ENCODE results near the gene SLIT3. TPM values are rescaled to one million over a fixed set of nuclear protein-coding genes. Genes with fewer than 3 reads are reported as not detected.
"Not testable (repeated sequence)": the region's sequence is repeated elsewhere in the genome, so short reads cannot be mapped to it uniquely, and the experiment has no call there.

The SLIT3 gene
- total RNA-seq, 1 experiment from 2014 or later: 0.10 TPM

DNA sequence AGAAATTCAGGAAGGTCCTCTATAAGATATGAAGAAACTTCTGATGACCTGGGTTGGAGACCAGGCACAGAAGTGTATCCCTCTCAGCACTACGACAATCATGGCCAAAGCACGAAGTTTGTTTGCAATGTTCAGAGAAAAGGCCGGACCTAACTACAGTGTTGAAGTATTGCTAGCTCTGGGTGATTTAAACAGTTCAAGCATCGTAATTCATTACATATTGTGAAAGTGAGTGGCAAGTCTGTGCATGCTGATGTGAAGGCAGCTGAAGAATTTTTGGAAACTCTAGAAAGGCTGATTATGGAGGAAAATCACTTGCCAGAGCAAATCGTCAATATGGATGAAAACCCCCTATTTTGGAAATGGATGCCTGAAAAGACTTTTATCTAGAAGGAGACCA, 654.6 kb downstream of the SLIT3 start (continued):
- TF ChIP-seq ATF3 (IDR thresholded peaks at IDR 0.05) (no peak), ELF1 (IDR thresholded peaks at IDR 0.05; ENCODE audit: borderline replicate concordance, low read depth) (no peak), POLR2AphosphoS5 (IDR thresholded peaks at IDR 0.05; ENCODE audit: low read depth, low read length) (no peak), FOSL1 (IDR thresholded peaks at IDR 0.05; ENCODE audit: low read depth) (no peak), ZFX (IDR thresholded peaks at IDR 0.05) (no peak)

GRCh38 chr5:168645195-168645594, 655.7 kb downstream of the SLIT3 start:
- BruUV-seq (replicated peaks): no TSS peak
- intact Hi-C loops (cut with micrococcal nuclease): no loop called here
- H3K79me2 ChIP-seq (ENCODE audit: insufficient read depth, low read length): no peaks in the 10 kb centered on the region
- ChIA-PET RAD21 (ENCODE audit: low non-redundant PET in 1 of 2, low total read pairs in 2 of 2, uncharacterized antibody in 2 of 2, unreplicated experiment in 2 of 2) (no interaction called here), CTCF (no interaction called here), POLR2A (no interaction called here)
- H3K9me2 ChIP-seq (ENCODE audit: insufficient read depth): no peaks in the 10 kb centered on the region
- H3K27me3 ChIP-seq (ENCODE audit: insufficient read depth, low read length): peaks cover 3% of the 10 kb centered on the region; the same call in 1 of the 2 replicates
- H3K9ac ChIP-seq (ENCODE audit: low read length): no peak overlapping the region
- no peaks in the 10 kb centered on the region for H4K20me1 ChIP-seq (ENCODE audit: insufficient read depth)
- H3K36me3 ChIP-seq (ENCODE audit: control insufficient read depth in 1 of 2, insufficient read depth in 2 of 2, low read length in 2 of 2): no peaks in the 10 kb centered on the region
- no peak for DNase-seq (ENCODE audit: low read depth, low spot score)
- no peak overlapping the region for H2AFZ ChIP-seq (ENCODE audit: low read depth, low read length, poor library complexity, severe bottlenecking)
- no peaks in the 10 kb centered on the region for H3K9me3 ChIP-seq (ENCODE audit: control insufficient read depth in 1 of 2, insufficient read depth in 1 of 2, low read depth in 1 of 2, low read length in 2 of 2)
- no peaks in the 10 kb centered on the region for H3K4me1 ChIP-seq (ENCODE audit: control insufficient read depth in 1 of 2, insufficient read depth in 2 of 2, low read length in 2 of 2)
- H3K4me2 ChIP-seq (ENCODE audit: low read length): no peak overlapping the region
- TF ChIP-seq, protein P1, sequence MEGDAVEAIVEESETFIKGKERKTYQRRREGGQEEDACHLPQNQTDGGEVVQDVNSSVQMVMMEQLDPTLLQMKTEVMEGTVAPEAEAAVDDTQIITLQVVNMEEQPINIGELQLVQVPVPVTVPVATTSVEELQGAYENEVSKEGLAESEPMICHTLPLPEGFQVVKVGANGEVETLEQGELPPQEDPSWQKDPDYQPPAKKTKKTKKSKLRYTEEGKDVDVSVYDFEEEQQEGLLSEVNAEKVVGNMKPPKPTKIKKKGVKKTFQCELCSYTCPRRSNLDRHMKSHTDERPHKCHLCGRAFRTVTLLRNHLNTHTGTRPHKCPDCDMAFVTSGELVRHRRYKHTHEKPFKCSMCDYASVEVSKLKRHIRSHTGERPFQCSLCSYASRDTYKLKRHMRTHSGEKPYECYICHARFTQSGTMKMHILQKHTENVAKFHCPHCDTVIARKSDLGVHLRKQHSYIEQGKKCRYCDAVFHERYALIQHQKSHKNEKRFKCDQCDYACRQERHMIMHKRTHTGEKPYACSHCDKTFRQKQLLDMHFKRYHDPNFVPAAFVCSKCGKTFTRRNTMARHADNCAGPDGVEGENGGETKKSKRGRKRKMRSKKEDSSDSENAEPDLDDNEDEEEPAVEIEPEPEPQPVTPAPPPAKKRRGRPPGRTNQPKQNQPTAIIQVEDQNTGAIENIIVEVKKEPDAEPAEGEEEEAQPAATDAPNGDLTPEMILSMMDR (IDR thresholded peaks at IDR 0.05 in 2 of 3, conservative IDR thresholded peaks at IDR 0.05 in 1 of 3; ENCODE audit: borderline replicate concordance in 1 of 3, insufficient read depth in 1 of 3, low read depth in 2 of 3, low read length in 2 of 3): no peak
- no peak for ATAC-seq
- H3K4me3 ChIP-seq (replicated peaks in 1 of 2; ENCODE audit: low read depth in 1 of 2, low read length in 2 of 2): no peak overlapping the region
- no peak overlapping the region for H3K27ac ChIP-seq (ENCODE audit: low read depth, low read length)

GRCh38 chr5:168642019-168642418, 658.9 kb downstream of the SLIT3 start:
- Histone ChIP-seq H3K4me2 (ENCODE audit: low read length) (no peak overlapping the region), H3K9me3 (ENCODE audit: control insufficient read depth in 1 of 2, insufficient read depth in 1 of 2, low read depth in 1 of 2, low read length in 2 of 2) (no peaks in the 10 kb centered on the region), H3K9me2 (ENCODE audit: insufficient read depth) (no peaks in the 10 kb centered on the region), H3K4me1 (ENCODE audit: control insufficient read depth in 1 of 2, insufficient read depth in 2 of 2, low read length in 2 of 2) (no peaks in the 10 kb centered on the region), H4K20me1 (ENCODE audit: insufficient read depth) (no peaks in the 10 kb centered on the region), H3K36me3 (ENCODE audit: control insufficient read depth in 1 of 2, insufficient read depth in 2 of 2, low read length in 2 of 2) (no peaks in the 10 kb centered on the region), H3K4me3 (replicated peaks in 1 of 2; ENCODE audit: low read depth in 1 of 2, low read length in 2 of 2) (no peak overlapping the region), H3K79me2 (ENCODE audit: insufficient read depth, low read length) (no peaks in the 10 kb centered on the region), H3K27me3 (ENCODE audit: insufficient read depth, low read length) (no peaks in the 10 kb centered on the region), H2AFZ (ENCODE audit: low read depth, low read length, poor library complexity, severe bottlenecking) (no peak overlapping the region), H3K27ac (ENCODE audit: low read depth, low read length) (no peak overlapping the region), H3K9ac (ENCODE audit: low read length) (no peak overlapping the region)
- no peak for ATAC-seq
- no TSS peak for BruUV-seq (replicated peaks)
- RAD21 ChIA-PET (ENCODE audit: low non-redundant PET in 1 of 2, low total read pairs in 2 of 2, uncharacterized antibody in 2 of 2, unreplicated experiment in 2 of 2): no interaction called here
- CTCF ChIA-PET: no interaction called here
- no peak for TF ChIP-seq SIN3A (IDR thresholded peaks at IDR 0.05; ENCODE audit: low read depth)
- no peak for TF ChIP-seq ZFX (IDR thresholded peaks at IDR 0.05)
- no peak for TF ChIP-seq ATF3 (IDR thresholded peaks at IDR 0.05)
- TF ChIP-seq FOSL1 (IDR thresholded peaks at IDR 0.05; ENCODE audit: low read depth): no peak
- no peak for TF ChIP-seq TCF7L2 (IDR thresholded peaks at IDR 0.05; ENCODE audit: borderline replicate concordance, extremely low read depth, insufficient read depth, insufficient read length)
- TF ChIP-seq CBX3 (IDR thresholded peaks at IDR 0.05; ENCODE audit: low read depth): no peak
- no peak for DNase-seq (ENCODE audit: low read depth, low spot score)
- POLR2A ChIA-PET: no interaction called here
- intact Hi-C loops (cut with micrococcal nuclease): no loop called here

DNA sequence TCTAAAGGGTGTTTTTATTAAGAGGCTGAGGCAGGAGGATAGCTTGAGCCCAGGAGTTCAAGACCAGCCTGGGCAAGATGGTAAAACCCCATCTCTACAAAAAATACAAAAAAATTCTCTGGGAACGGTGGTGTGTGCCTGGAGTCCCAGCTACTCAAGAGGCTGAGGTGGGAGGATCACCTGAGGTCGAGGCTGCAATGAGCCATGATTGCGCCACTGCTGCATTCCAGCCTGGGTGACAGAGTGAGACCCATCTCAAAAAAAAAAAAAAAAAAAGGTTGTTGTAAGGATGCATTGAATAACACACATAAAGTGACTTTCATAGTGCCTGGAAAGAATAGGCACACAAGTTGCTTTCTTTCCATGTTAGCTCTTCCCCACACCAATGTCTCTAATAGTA, 662.1 kb downstream of the SLIT3 start:
- intact Hi-C loops (cut with micrococcal nuclease); H3K27me3 ChIP-seq (ENCODE audit: insufficient read depth, low read length); H3K4me1 ChIP-seq (ENCODE audit: control insufficient read depth in 1 of 2, insufficient read depth in 2 of 2, low read length in 2 of 2); RAD21 ChIA-PET (ENCODE audit: low non-redundant PET in 1 of 2, low total read pairs in 2 of 2, uncharacterized antibody in 2 of 2, unreplicated experiment in 2 of 2); CTCF ChIA-PET; H4K20me1 ChIP-seq (ENCODE audit: insufficient read depth); POLR2A ChIA-PET; H3K79me2 ChIP-seq (ENCODE audit: insufficient read depth, low read length); H3K4me3 ChIP-seq (replicated peaks in 1 of 2; ENCODE audit: low read depth in 1 of 2, low read length in 2 of 2); H3K9me3 ChIP-seq (ENCODE audit: control insufficient read depth in 1 of 2, insufficient read depth in 1 of 2, low read depth in 1 of 2, low read length in 2 of 2); H3K9me2 ChIP-seq (ENCODE audit: insufficient read depth); ATAC-seq; H2AFZ ChIP-seq (ENCODE audit: low read depth, low read length, poor library complexity, severe bottlenecking); H3K4me2 ChIP-seq (ENCODE audit: low read length); H3K36me3 ChIP-seq (ENCODE audit: control insufficient read depth in 1 of 2, insufficient read depth in 2 of 2, low read length in 2 of 2); DNase-seq (ENCODE audit: low read depth, low spot score); H3K27ac ChIP-seq (ENCODE audit: low read depth, low read length); BruUV-seq (replicated peaks); H3K9ac ChIP-seq (ENCODE audit: low read length): not testable (repeated sequence)

Data from HCT116 (cell line).